HG03066 (cell line): Measurements from ENCODE around the gene FBXO44.
"Not testable (repeated sequence)": the region's sequence is repeated elsewhere in the genome, so short reads cannot be mapped to it uniquely, and the experiment has no call there.

Source experiments
- ATAC-seq: cut with Tn5 transposase; IDR thresholded peaks from one replicate; pipeline ENCODE4 v1.9.1; 2021; ENCODE audit warnings: low read depth; ENCODE audit not compliant: unreplicated experiment

The FBXO44 gene

GRCh38 chr1:11654137-11654938 is at the start of gene FBXO44, which contains the start of gene FBXO2:
Gene FBXO44 (plus strand): TSS chr1:11654877. CDS start chr1:11655836, 959 bp downstream.
Gene FBXO2 (minus strand): TSS chr1:11654429. CDS start chr1:11654340, 89 bp downstream.
- peak; percentile 76 for ATAC-seq

- ATAC-seq, result no peak
Measured at GRCh38 chr1:11606775-11607174, 47.9 kb upstream of the FBXO44 start.

GRCh38 chr1:11608596-11609130 is 46.0 kb upstream of the FBXO44 start:
- ATAC-seq, result not testable (repeated sequence)

GRCh38 chr1:11609378-11609777 is 45.3 kb upstream of the FBXO44 start:
- ATAC-seq, result not testable (repeated sequence)

- ATAC-seq, result no peak
Measured at GRCh38 chr1:11610629-11611180, 44.0 kb upstream of the FBXO44 start.

GRCh38 chr1:11611638-11612327 is 42.9 kb upstream of the FBXO44 start:
- no peak for ATAC-seq

- no peak for ATAC-seq
Measured at GRCh38 chr1:11613347-11613746, 41.3 kb upstream of the FBXO44 start.

GRCh38 chr1:11615090-11615489 is 39.6 kb upstream of the FBXO44 start:
- ATAC-seq, result no peak

- no peak for ATAC-seq
Measured at GRCh38 chr1:11616766-11617165, 37.9 kb upstream of the FBXO44 start.

GRCh38 chr1:11617314-11617713 is 37.4 kb upstream of the FBXO44 start:
- no peak for ATAC-seq

GRCh38 chr1:11617741-11618140 is 36.9 kb upstream of the FBXO44 start:
- no peak for ATAC-seq

- no peak for ATAC-seq
Measured at GRCh38 chr1:11620405-11620804, 34.3 kb upstream of the FBXO44 start.

GRCh38 chr1:11620924-11621323 is 33.8 kb upstream of the FBXO44 start:
- ATAC-seq, result no peak

- ATAC-seq, result no peak
Measured at GRCh38 chr1:11622398-11622797, 32.3 kb upstream of the FBXO44 start.

GRCh38 chr1:11623702-11624101 is 31.0 kb upstream of the FBXO44 start:
- no peak for ATAC-seq

- ATAC-seq, result no peak
Measured at GRCh38 chr1:11626551-11626950, 28.1 kb upstream of the FBXO44 start.

- no peak for ATAC-seq
Measured at GRCh38 chr1:11628767-11629166, 25.9 kb upstream of the FBXO44 start.

- ATAC-seq, result no peak
Measured at GRCh38 chr1:11629184-11630016, 25.3 kb upstream of the FBXO44 start.

GRCh38 chr1:11634365-11635192 is 20.1 kb upstream of the FBXO44 start:
- no peak for ATAC-seq
